Activated CD4-positive, alpha-beta T cell treated with anti-CD3 and anti-CD28 coated beads, Interleukin-2, amount 50 U/mL, for 24 hours (primary cell): Measurements from ENCODE around the gene FOXRED2.
A peak's percentile ranks its signal among the peaks of the same experiment; 100 is the strongest.
"Not testable (repeated sequence)": the region's sequence is repeated elsewhere in the genome, so short reads cannot be mapped to it uniquely, and the experiment has no call there.

Experiments used
- DNase-seq, 2 donors: peaks; one replicate each; pipeline ENCODE4 v3.0.0-alpha.2; 2020; ENCODE audit warnings: low read depth in 1 of 2, low spot score in 1 of 2

Gene FOXRED2

DNA sequence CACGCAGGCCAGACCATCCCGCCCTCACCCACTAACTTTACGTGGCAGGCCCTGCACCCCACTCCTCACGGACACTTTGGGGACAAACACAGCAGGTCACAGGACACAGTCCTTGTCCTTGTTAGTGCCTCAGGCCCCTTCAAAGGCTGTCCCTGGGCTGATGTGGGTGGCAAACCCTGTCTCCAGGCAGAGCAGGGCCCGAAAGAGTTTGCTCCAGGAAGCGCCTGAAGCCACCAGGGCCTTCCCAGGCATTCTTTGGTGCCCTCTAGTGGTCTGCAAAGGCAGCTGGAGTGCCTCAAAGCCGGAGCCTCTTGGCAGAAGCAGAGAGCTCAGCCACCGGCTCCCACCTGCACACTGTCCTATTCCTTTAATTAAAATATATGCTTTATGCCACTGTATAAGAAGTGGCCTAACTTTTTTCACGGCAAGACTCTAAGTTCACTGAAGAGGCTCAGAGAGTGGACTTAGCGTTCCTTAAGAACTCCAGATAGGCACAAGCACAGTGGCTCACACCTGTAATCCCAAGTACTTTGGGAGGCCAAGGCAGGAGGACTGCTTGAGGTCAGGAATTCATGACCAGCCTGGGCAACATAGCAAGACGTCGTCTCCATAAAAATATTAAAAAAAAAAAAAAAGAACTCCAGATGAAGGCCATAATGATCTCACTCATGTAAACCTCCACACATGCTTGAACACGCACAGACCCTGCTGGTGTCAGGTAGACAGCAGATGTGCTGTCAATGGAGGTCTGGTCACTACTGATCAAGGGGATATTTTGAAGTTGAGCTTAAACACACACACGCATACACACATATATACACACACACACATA, 36.5 kb downstream of the FOXRED2 start:
- DNase-seq = peak; percentile 55 to 86

DNA sequence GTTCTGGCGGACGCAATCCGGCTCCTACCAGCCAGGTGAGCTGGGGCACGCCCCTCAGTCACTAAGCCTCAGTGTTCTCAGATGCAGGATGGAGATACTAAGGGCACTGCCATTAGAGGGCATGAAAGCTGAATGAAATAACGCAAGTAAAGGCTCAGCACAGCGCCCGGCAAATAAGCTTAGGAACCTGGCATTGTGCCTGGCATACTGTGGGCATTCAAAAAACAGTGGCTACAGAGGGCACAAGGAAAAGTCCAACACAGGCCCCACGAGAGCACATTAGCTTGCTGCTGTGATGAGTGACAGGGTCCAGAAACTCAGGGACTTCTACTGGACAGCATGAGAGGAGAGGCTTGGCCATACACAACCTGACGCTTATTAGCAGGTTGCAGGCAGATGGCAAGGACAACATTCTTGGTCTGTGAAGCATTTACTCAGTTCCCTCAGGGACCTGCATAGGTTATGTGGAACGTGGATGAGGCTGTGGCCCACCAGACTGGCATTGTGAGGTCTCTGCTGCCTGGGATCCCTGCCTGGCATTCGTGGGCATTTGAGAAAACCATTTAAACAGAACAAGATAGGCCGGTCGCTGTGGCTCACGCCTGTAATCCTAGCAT, 37.6 kb downstream of the FOXRED2 start:
- no peak for DNase-seq

DNA sequence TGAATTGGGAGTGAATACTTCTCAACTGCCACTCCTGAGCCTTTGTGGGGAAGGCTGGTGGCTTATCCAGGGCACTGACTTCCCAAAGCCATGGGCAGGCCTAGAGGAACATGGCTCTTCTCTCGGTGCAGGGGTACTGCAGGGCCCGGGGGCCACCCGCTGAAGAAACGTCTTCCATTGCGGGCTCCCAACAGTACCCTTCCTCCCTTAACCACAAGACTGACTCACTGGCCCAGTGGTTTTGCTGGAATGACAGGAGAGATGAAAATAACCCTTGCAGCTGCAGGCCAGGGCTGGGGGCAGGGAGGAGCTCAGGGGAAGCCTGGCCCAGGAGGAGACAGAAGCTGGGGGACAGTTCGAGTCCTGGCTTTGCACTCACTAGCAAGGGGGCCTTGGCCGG, 38.9 kb downstream of the FOXRED2 start:
- DNase-seq = no peak

DNA sequence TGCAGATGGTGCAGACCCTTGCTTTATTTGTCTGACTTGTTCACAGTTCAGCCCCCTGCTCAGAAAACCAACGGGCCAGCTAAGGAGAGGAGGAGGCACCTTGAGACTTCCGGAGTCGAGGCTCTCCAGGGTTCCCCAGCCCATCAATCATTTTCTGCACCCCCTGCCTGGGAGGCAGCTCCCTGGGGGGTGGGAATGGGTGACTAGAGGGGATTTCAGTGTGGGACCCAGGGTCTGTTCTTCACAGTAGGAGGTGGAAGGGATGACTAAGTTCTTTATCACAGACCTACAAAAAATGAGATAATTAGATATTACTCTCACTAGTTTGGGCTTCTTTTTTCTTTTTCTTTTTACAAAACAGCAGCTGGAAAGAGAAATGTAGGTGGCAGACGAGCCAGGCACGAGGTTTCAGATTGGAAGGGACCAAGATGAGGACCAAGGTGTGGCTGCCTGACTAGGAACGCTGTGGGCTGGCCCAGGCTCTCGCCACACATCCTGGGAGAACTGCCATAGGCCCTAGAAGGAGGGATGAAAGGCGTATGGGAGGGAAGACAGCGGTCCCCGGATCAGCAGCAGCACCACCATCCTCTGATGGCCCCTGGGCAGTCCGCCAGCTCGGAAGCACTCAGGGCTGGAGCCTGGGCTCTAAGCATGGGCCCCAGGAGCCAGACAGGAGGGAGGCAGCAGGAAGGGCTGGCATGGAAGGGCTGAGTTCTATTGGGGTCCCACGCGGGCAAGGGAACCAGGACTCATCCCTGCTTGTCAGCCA, 39.6 kb downstream of the FOXRED2 start:
- DNase-seq = no peak

DNA sequence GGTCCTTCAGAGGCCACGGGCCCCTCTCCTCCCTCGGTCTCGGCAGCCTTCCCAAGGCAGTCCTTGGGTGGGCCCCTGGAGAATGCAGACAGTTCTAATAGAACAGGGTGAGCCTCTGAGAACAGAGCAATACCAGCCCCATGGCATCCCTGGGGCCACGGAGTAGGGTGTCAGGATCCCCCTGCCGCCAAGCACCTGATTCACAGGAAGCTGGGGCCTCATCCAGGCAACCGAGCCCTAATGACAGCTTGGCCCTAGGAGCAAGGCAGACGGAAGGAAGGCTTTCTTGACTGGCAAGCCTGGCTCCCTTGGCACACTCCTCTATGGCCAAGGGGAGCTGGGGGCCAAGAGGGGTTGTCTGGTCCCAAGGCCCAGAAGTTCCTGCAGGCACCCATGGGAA, 40.6 kb downstream of the FOXRED2 start:
- no peak for DNase-seq

DNA sequence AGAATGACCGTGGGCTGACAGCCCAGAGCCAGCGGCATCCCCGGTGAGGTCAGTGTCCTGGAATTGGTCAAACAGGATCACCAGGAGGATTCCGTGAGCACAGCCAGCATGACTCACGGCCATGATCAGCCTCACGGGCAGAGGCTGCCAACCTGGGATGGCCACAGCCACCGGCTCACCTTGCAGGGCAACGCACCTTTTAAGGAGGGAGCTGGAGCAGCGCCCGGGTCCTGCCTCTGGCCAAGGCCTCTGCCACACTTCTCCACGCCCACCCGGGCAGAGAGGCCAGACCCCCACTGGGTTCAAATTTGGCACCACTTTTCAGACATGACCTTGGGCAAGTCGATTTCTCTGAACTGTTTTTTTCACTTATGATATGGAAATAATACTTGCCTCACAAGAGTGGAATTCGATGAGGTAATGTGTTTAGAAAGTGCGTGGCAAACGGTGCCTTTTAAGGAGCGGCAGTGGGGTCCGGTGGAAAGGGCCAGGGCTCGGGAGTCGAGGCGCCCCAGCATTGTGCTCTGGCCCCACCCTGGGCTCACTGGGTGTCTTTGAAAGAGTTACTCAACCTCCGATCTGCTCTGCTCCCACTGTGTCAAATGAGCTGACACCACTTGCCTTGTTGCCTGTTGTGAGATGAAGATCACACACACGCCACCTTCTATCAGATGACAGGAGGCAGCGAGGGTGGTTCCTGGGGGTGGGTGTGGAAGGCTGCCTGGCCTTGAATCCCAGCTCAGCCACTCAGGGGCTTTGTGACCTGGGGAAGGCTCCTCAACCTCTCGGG, 41.4 kb downstream of the FOXRED2 start:
- no peak for DNase-seq

DNA sequence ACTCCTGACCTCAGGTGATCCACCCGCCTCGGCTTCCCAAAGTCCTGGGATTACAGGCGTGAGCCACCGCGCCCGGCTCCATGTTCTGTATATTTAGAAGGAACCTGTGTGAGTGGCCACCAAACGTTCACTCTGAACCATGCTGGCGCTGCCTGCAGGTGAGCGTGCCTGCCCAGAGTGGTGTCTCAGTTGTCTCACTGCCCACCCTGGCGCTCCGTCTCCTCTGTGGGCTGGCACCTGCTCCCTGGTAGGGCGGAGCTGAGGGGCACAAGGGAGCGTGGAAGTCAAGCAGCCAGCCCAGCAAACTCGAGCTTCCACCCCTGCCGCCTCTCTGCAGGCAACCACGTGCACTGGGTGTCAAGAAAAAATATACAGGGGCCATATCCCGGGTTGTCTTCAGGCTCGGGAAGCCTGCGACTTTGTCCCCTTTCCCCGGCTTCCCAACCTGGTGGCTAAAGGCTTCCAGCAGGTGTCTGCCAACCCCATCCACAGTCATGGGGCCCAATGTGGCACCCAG, 42.1 kb downstream of the FOXRED2 start:
- no peak for DNase-seq

DNA sequence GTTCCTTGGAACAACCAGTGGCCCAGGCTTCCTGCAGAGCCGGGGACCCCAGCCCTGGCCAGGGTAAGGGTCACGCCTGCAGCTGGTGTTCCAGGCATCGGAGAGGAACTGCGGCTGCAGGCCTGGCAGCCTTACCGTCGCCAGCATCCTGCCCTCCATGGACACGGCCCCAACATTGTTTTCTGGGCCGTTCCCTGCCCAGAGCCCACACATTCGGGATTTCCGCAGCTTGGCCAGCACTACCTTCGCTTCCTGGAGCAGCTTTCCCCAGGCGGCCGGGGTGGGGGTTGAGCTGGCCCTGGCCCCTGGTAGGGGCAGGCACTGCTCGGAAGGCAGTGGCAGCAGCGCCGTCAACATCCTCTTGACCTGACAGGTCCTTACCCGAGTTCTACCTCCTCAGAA, 43.1 kb downstream of the FOXRED2 start:
- DNase-seq = no peak

DNA sequence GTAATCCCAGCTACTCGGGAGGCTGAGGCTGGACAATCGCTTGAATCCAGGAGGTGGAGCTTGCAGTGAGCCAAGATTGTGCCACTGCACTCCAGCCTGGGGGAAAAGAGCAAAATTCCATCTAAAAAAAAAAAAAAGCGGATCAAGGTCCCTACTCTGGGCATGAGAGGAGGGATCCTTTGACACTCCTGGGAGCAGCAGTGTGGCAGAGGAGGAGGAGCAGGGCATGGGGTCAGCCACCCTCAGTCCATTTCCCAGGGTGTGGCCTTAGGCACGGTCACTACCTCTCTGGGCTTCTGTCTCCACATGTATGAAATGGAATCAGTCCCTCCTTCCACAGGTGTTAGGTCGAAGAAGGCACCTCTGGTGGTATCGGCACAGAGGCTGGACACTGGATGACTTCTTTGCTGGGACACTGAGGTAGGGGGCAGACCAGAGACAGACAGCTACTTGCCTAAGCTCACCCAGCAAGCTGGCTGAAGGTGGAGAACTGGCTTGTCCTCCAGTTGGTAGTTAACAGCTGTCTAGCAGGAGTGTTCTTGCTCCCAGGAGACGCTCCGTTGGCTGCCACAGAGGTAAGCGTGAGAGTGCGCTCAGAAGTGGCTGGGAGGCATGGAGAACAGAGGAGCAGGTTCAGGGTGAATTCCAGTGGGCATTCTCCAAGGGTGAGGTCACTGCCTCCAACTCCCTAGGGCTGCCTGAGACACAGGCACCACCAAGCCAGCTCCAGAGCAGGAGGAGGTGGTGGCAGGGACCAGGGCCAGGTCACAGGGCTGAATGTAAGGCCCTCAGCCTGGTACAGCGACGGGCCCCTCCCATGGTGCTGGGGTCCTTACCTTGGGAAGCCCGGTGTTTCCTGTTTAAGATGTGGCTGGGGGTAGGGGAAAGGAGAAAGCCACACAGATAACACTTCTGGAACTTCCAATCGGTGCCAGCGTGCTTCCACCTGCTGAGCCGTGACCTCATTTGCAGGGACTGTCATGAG, 44.9 kb downstream of the FOXRED2 start:
- no peak for DNase-seq

DNA sequence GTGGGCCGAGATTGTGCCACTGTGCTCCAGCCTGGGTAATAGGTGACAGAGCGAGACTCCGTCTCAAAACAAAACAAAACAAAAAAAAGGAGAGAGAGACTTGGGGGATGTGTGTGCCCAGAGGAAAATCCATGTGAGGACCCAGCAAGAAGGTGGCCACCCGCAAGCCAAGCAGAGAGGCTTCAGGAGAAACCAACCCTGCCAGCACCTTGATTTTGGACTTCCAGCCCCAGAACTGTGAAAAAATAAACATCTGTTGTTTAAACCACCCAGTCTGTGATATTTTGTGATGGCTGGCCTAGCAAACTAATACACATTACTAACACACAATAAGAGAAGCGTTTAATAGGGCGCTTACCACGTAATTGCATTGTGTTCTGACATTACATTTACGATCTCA, 46.6 kb downstream of the FOXRED2 start:
- no peak for DNase-seq

DNA sequence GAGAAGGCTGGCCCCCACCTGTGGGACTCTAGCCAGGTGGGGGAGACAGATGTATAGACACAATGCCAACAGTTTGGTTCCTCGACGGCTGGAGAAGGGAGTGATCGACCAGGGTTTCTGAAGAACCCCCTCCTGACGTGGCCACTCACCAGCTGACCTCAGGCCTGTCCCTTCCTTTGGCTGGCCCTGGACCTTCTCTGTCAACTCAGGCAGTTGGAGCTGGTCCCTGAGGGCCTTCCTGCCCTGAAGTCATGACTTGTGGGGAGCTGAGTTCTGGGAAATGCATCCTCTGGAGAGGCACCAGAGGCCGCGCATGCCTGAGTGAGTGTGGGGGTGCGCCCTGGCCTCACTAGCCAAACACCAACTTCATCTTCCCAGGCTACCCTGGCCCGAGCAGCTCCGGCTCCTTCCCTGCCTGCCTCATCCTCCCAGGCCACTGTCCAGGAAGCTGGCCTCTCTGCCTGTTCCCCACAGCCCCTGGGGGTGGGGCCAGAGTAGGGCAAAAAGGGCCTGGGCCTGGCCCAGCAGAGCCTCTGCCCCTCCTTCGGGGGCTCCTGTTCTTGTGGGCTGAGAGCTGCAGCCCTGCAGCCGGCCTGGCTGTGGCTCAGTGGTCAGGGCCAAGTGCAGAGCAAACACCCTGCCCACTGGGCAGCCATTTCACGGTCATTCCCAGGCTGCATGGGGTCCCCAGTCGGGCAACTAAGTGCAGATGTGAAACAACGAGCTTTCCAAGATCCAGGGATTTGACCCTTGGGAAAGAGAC, 49.0 kb downstream of the FOXRED2 start:
- DNase-seq = no peak

DNA sequence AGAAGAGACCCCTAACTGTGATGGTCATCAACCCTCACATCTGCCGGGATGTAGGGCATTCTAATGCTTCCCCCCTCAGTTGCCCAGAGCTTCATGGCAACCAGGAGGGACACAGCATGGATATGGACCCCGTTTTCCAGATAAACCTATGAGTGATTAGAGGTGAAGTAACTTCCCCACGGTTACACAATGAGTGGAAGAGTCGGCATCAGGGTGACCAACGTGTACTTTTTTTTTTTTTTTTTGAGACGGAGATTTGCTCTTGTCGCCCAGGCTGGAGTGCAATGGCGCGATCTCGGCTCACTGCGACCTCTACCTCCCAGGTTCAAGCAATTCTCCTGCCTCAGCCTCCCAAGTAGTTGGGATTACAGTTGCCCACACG, 50.4 kb downstream of the FOXRED2 start:
- DNase-seq = no peak

DNA sequence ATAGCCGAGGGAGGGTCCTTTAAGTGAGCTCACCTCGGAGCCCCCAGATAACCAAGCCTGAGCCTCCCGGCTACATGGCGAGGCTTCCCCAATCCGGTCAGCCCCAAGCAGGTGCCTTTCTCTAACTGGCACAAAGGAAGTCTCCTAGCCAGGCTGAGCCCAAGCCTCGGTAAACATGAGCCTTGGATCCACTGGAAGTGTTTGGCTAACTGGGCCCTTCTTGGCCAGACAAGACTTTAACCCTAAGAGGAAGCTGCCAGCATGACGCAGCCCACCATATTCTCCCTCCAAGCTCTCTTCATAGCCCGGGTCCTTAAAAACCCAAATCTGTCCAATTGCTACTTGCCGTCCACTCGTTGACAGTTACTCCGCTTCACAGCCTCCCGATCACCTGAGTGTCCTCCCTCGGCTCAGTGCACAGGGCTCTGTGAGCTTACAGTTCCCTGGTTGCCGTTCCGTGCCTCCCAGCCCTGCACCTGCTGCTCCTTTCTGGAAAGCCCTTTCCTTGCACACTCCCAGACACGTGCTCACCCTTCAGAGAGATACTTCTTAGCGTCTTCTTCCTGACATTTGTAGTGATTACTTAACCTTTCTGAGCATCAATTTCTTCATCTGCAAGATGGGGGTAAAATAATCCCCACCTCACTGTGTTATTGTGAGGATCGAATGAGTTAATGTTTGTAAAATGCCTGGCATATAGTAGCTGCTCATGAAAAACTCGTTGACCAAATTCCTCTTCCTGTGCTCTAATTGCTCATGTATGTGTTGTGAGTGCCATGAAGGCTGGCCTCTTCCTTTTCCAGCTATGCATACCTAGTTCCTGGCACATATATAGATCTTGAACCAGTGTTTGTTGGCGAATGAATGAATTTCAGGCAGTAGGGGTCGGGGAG, 51.0 kb downstream of the FOXRED2 start:
- DNase-seq = no peak

DNA sequence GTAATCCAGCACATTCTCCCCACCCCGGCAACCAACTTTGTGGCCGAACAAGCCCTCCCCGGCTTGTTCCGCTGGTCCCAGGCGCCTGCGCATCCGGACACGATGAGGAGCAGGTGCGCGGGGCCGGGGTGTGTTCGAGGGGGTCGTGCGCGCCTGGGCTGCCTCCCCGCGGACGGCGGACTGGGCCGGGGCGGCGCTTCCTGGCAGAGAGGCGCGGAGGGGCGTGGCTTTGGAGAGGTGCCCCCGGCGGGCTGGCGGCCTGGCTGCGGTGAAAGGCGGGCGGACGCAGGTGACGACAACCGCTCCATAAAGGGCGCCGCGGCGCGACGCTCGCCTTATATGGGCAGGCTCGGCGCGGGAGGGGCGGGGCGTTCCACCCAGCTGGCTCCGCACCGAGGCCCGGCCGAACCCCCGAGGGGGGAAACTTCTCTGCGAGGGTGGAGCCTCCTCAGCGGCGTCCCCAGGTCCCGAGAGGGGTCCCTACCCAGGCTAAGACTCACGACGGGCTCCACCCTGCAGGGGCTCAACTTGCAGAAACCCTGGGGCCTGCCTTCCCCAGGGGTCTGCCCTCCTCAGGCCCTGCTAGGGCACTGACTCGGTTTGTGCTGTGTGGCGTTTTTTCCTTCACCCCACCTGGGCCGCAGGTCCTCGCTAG, 51.8 kb downstream of the FOXRED2 start:
- DNase-seq = peak; percentile 85 to 87

DNA sequence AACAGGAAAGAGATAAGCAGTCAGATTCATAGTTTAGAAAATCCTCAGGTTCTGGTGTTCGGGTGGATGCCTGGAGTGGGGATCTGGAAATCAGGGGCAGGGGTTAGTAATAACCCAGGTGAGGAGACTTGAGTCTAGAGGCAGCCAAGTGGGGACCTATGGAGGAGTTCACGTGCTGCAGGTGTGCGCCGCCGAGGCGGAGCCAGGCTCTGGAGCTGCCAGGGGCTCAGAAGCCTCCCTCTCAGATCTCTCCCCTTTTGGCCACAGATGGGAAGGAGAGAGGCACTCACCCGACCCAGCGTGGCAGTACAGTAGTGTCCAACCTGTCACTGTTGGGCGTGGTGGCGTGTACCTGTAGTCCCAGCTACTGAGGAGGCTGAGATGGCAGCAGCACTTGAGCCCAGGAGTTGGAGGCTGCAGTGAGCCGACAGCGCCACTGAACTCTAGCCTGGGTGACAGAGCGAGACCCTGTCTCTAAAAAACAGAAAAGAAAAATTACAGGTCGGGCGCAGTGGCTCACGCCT, 52.9 kb downstream of the FOXRED2 start:
- DNase-seq = no peak

DNA sequence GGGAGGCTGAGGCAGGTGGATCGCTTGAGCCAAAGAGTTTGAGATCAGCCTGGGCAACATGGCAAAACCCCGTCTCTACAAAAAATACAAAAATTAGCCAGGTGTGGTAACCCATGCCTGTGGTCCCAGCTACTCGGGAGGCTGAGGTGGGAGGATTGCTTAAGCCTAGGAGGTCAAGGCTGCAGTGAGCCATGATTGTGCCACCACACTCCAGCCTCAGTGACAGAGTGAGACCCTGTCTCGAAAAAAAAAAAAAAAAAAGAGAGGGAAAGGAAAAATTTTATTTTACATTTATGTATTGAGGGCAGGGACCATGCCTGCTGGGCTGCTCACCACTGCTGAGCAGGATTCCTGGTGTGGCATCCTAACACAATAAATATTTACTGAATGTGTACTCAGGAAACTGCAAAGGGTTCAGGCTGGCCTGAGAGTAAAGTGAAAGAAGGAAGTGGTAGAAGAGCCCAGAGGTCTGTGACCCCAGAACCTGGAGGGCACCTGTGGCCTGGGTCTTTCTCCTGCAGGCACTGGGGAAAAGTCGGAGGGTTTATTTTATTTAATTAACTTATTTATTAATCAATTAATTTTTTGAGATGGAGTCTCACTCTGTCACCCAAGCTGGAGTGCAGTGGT, 53.7 kb downstream of the FOXRED2 start:
- DNase-seq = not testable (repeated sequence)
